ENCODE results near the gene FAM47E. TPM values are rescaled to one million over a fixed set of nuclear protein-coding genes. Genes with fewer than 3 reads are reported as not detected.

The FAM47E gene
- total and polyA plus RNA-seq, 2 donors from 2014 or later, result 10.4 to 15.0 TPM

DNA sequence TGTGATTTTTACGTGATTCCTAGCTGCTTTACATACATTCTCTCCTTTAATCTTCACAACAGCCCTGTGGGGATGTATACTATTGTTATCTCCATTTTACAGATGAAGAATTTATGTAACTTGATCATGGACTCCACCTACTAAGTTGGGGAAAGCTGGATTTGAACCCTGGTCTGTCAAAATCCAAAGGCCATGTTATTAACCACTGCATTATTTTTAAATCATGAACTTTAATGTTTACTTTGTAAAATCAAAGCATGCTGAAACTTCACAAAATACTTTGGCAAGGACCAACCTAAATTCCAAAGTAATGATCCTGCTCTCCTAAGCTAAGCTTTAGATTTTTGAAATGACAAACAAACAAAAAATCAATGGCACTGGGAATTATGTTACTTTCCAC is 26.1 kb downstream of the FAM47E start:
- no peaks in the 10 kb centered on the region for H3K27me3 ChIP-seq (ENCODE audit: control insufficient read depth, insufficient read depth, low read length)
- H3K9me3 ChIP-seq (ENCODE audit: control insufficient read depth in 2 of 3, insufficient read depth in 1 of 3, low read length in 3 of 3), result no peaks in the 10 kb centered on the region
- no peak overlapping the region for H3K4me3 ChIP-seq (ENCODE audit: low read length in 3 of 3)
- H3K9ac ChIP-seq (ENCODE audit: low read length in 3 of 3), result no peak overlapping the region
- FAIRE-seq (no peak), DNase-seq (no peak)
- intact Hi-C loops (cut with DNase I), result no loop called here
- H3K4me1 ChIP-seq (ENCODE audit: control insufficient read depth in 2 of 3, insufficient read depth in 2 of 3, low read depth in 1 of 3, low read length in 3 of 3), result no peaks in the 10 kb centered on the region
- H3K36me3 ChIP-seq (ENCODE audit: control insufficient read depth in 2 of 3, insufficient read depth in 3 of 3, low read length in 3 of 3), result no peaks in the 10 kb centered on the region
- no peak for TF ChIP-seq CTCF (IDR thresholded peaks at IDR 0.05; ENCODE audit: borderline replicate concordance, extremely low read depth, insufficient read depth)
- H3K27ac ChIP-seq (ENCODE audit: low read depth in 2 of 2, low read length in 2 of 2), result no peak overlapping the region

DNA sequence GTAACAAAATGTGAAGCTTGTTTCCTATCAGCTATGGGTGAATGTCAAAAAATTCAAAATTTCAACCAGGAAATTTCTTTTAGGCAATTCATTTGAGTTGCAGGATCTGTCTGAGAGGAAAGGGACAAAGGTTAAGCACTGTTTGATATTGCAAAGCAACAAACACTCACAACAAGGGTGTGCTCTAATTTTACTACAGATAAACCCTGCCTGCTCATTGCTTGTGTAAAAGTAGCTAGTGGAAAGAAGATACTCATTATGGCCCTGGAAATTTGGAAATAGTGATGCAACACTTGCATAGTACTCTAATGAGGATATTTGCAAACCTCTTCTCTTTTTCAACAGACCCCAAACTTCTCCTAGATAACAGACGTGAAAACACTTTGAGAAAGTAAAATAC is 27.1 kb downstream of the FAM47E start:
- FAIRE-seq, result no peak
- no peak for TF ChIP-seq CTCF (IDR thresholded peaks at IDR 0.05; ENCODE audit: borderline replicate concordance, extremely low read depth, insufficient read depth)
- H3K4me3 ChIP-seq (ENCODE audit: low read length in 3 of 3), result no peak overlapping the region
- no peak overlapping the region for H3K27ac ChIP-seq (ENCODE audit: low read depth in 2 of 2, low read length in 2 of 2)
- H3K27me3 ChIP-seq (ENCODE audit: control insufficient read depth, insufficient read depth, low read length), result no peaks in the 10 kb centered on the region
- H3K4me1 ChIP-seq (ENCODE audit: control insufficient read depth in 2 of 3, insufficient read depth in 2 of 3, low read depth in 1 of 3, low read length in 3 of 3), result no peaks in the 10 kb centered on the region
- H3K9me3 ChIP-seq (ENCODE audit: control insufficient read depth in 2 of 3, insufficient read depth in 1 of 3, low read length in 3 of 3), result no peaks in the 10 kb centered on the region
- no peaks in the 10 kb centered on the region for H3K36me3 ChIP-seq (ENCODE audit: control insufficient read depth in 2 of 3, insufficient read depth in 3 of 3, low read length in 3 of 3)
- no peak overlapping the region for H3K9ac ChIP-seq (ENCODE audit: low read length in 3 of 3)
- no peak for DNase-seq
- intact Hi-C loops (cut with DNase I), result no loop called here

DNA sequence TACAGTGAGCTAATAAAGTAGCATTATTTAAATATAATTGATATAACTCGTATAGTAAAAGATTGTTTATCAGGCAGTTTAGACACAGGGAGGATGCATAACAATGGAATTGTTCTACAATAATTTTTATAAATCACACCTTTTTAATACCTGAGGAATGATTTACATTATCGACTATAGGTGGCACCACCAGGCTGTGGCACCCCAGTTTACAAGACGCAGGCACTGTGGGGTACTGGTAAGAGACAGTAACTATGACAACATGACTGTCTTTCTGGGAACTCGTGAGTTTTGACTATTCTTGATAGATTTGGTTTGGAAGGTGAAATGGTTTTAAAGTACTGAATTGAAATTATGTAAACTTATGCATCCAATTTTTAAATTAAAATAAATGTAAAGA is 27.9 kb downstream of the FAM47E start:
- Histone ChIP-seq H3K4me1 (ENCODE audit: control insufficient read depth in 2 of 3, insufficient read depth in 2 of 3, low read depth in 1 of 3, low read length in 3 of 3) (no peaks in the 10 kb centered on the region), H3K9ac (ENCODE audit: low read length in 3 of 3) (no peak overlapping the region), H3K9me3 (ENCODE audit: control insufficient read depth in 2 of 3, insufficient read depth in 1 of 3, low read length in 3 of 3) (no peaks in the 10 kb centered on the region), H3K27me3 (ENCODE audit: control insufficient read depth, insufficient read depth, low read length) (no peaks in the 10 kb centered on the region), H3K27ac (ENCODE audit: low read depth in 2 of 2, low read length in 2 of 2) (no peak overlapping the region), H3K36me3 (ENCODE audit: control insufficient read depth in 2 of 3, insufficient read depth in 3 of 3, low read length in 3 of 3) (no peaks in the 10 kb centered on the region), H3K4me3 (ENCODE audit: low read length in 3 of 3) (no peak overlapping the region)
- FAIRE-seq (no peak), DNase-seq (no peak)
- intact Hi-C loops (cut with DNase I), result no loop called here
- TF ChIP-seq CTCF (IDR thresholded peaks at IDR 0.05; ENCODE audit: borderline replicate concordance, extremely low read depth, insufficient read depth), result no peak

Measured in kidney (tissue), 14 donors.